ENCODE measurements around the gene MED29. TPM values are rescaled to one million over a fixed set of nuclear protein-coding genes. Genes with fewer than 3 reads are reported as not detected.

The MED29 gene
- total and polyA plus RNA-seq, 2 of the 13 experiments (the other 11 are each of a cell fraction or from before 2014, with no cell fraction given) = 14.0 to 19.7 TPM

GRCh38 chr19:39420769-39421168, 29.6 kb downstream of the MED29 start (continued):
- TF ChIP-seq, protein P1, sequence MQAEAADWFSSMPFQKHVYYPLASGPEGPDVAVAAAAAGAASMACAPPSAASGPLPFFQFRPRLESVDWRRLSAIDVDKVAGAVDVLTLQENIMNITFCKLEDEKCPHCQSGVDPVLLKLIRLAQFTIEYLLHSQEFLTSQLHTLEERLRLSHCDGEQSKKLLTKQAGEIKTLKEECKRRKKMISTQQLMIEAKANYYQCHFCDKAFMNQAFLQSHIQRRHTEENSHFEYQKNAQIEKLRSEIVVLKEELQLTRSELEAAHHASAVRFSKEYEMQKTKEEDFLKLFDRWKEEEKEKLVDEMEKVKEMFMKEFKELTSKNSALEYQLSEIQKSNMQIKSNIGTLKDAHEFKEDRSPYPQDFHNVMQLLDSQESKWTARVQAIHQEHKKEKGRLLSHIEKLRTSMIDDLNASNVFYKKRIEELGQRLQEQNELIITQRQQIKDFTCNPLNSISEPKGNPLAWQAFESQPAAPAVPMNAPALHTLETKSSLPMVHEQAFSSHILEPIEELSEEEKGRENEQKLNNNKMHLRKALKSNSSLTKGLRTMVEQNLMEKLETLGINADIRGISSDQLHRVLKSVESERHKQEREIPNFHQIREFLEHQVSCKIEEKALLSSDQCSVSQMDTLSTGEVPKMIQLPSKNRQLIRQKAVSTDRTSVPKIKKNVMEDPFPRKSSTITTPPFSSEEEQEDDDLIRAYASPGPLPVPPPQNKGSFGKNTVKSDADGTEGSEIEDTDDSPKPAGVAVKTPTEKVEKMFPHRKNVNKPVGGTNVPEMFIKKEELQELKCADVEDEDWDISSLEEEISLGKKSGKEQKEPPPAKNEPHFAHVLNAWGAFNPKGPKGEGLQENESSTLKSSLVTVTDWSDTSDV (CRISPR knock-in tag; IDR thresholded peaks at IDR 0.05) = no peak
- no peak for TF ChIP-seq SMARCE1 (IDR thresholded peaks at IDR 0.05; ENCODE audit: borderline replicate concordance)
- no peak for TF ChIP-seq ZMAT5 (CRISPR knock-in tag; IDR thresholded peaks at IDR 0.05; ENCODE audit: borderline replicate concordance, low read depth)

DNA sequence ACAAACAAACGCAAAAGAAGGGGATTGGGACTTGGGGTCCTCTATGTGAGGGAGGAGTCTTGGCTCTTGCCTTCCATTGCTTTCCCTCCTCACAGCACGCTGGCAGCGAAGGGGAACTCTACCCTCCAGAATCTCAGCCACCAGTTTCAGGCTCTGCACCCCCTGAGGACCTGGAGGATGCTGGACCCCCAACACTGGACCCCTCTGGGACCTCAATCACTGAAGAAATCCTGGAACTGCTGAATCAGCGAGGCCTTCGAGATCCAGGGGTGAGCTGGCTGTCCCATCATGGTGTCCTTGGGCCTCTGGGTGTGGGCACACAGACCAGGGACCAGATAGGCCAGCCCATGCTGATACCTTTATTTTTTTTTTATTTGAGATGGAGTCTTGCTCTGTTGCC, 30.8 kb downstream of the MED29 start:
- POLR2A ChIA-PET = interaction anchor here (3.2 kb wide), 1 partner anchor 13 kb away, joined by 14 read pairs; the partner anchor contains the start of gene RPS16
- CTCF ChIA-PET (ENCODE audit: low intra/inter-chr PET ratio, low total read pairs) = no interaction called here

More for the DNA sequence above, 30.8 kb downstream of the MED29 start:
- Histone ChIP-seq H3K27ac (ENCODE audit: extremely low read length, insufficient read depth, low read length) (no peak overlapping the region), H3K9me3 (ENCODE audit: low read length) (no peaks in the 10 kb centered on the region), H3K4me3 (replicated peaks in 1 of 3; ENCODE audit: insufficient read depth in 1 of 3, low read depth in 2 of 3, low read length in 3 of 3) (no peak overlapping the region), H3K27me3 (ENCODE audit: control insufficient read depth in 1 of 2, insufficient read depth in 2 of 2, low read length in 2 of 2) (no peaks in the 10 kb centered on the region), H2AFZ (ENCODE audit: low read length) (no peak overlapping the region), H3K4me1 (ENCODE audit: insufficient read depth, low read length) (0 out of 2 replicates have a peak, but pooled peaks cover under 1% of the 10 kb centered on the region), H3K9ac (ENCODE audit: insufficient read depth, low read depth, low read length) (no peak overlapping the region), H3K79me2 (ENCODE audit: insufficient read depth, low read length) (no peaks in the 10 kb centered on the region), H3K4me2 (ENCODE audit: low read depth, low read length) (no peak overlapping the region), H4K20me1 (ENCODE audit: insufficient read depth, low read length) (no peaks in the 10 kb centered on the region), H3K36me3 (replicated peaks in 1 of 2; ENCODE audit: control insufficient read depth in 1 of 2, insufficient read depth in 2 of 2, low read length in 2 of 2) (peaks cover 7 to 8% of the 10 kb centered on the region in 2 experiments; a peak in 4 of 5 replicates)
- FAIRE-seq = no peak
- no peak for ATAC-seq
- TF ChIP-seq MAFF (IDR thresholded peaks at IDR 0.05; ENCODE audit: low read depth, low read length) (peak; percentile 42; the same call in 1 of the 2 replicates), ZKSCAN8 (CRISPR knock-in tag; IDR thresholded peaks at IDR 0.05; ENCODE audit: borderline replicate concordance) (no peak), ZNF558 (CRISPR knock-in tag; IDR thresholded peaks at IDR 0.05; ENCODE audit: borderline replicate concordance) (no peak), PLRG1 (conservative IDR thresholded peaks at IDR 0.05) (no peak), MAFK (conservative IDR thresholded peaks at IDR 0.05 in 1 of 2, IDR thresholded peaks at IDR 0.05 in 1 of 2; ENCODE audit: low read length in 2 of 2) (peak; percentile 52 to 71; a peak in 3 of 4 replicates)
- TF ChIP-seq, protein P2, sequence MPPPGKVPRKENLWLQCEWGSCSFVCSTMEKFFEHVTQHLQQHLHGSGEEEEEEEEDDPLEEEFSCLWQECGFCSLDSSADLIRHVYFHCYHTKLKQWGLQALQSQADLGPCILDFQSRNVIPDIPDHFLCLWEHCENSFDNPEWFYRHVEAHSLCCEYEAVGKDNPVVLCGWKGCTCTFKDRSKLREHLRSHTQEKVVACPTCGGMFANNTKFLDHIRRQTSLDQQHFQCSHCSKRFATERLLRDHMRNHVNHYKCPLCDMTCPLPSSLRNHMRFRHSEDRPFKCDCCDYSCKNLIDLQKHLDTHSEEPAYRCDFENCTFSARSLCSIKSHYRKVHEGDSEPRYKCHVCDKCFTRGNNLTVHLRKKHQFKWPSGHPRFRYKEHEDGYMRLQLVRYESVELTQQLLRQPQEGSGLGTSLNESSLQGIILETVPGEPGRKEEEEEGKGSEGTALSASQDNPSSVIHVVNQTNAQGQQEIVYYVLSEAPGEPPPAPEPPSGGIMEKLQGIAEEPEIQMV (CRISPR knock-in tag; IDR thresholded peaks at IDR 0.05; ENCODE audit: low read depth) = no peak
- BruUV-seq (replicated peaks) = no TSS peak
- in situ Hi-C loops (cut with HindIII; ENCODE audit: extremely low pct_ligation_motif_present, low pct_unique_long_range_greater_than_20kb) (no loop called here), intact Hi-C loops (cut with micrococcal nuclease; ENCODE audit: unreplicated experiment) (no loop called here)
- 90% methylated on average over 5 of the region's 5 CpGs for WGBS (ENCODE audit: low lambda C conversion rate)
- no peak for DNase-seq (ENCODE audit: low spot score)

Measured in HepG2 (cell line).